GM18498 (cell line): ENCODE results near the gene HLF.

Source experiments
- ATAC-seq: cut with Tn5 transposase; IDR thresholded peaks from one replicate; pipeline ENCODE4 v1.9.1; 2021; ENCODE audit warnings: mild to moderate bottlenecking, moderate library complexity; ENCODE audit not compliant: unreplicated experiment

Gene HLF

DNA sequence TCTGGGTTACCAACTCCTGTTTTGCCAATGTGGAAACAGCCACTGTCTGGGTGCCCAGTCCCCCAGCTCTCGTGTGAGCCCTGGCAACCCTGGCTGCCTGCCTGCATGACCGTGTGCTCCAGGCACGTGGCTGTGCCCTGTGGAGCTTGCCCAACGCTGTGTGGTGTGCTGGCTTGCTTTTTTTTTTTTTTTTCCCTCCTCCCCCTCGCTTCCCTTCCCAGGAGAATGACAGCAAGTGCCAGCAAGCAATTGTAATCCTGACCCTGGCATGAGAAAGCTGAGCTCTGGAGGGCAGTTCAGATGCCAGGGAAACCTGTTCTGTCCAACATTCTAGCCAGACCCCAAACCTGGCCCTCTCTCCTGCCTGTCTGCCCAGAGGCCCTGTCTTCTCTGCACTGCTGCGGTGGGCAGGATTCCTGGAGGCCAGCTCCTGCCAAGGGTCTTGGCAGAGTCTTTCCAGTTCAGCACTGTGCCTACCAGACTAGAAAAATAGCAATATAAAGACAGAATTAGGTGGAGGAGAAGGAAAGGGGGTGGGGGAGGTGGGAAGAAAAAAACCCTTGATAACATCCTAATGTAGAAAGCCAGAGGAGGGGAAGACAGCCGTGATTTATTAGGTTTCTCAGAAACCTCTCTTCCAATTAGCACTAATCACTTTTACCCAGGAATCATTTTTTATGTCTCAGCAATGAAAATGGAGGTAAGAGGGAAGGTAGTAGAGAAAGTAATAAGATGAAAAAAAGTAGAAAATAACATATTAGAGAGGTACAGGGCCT, 9.0 kb downstream of the HLF start:
- no peak for ATAC-seq

DNA sequence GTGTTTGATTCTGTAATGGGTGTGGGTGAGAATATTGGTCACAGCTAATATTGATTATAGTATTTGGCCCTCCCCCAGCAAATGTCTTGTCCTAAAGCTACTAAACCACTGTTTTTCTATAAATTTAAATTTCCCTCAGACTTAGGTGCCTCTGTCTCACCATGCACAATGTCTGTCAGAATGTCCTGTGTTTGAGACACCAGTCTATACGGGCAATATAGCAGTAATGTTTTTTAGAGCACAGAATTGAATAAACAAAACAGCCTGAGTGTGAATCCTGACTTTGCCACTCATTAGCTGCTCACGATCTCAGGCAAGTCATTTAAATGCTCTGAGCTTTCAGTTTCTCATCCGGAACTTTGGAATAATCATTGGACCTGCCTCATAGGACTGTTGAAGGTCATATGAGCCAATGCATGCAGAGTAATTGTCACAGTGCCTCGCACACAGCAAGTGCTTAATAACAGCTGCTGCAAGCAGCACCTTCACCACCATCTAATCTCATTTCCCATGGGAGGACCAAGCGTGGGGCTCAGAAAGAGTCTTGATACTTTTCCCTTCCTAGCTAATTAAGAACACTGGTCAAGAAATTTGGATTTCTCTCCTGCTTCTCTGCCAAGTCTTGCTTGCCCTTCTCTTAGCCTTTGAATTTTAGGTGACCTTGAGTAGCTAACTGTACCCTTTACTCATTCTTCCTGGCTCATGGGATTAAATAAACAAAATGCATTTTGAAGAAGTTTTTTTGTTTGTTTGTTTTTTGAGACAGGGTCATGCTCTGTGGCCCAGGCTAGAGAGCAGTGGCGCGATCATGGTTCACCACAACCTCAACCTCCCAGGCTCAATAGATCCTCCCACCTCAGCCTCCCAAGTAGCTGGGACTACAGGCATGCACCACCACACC, 9.8 kb downstream of the HLF start:
- no peak for ATAC-seq

DNA sequence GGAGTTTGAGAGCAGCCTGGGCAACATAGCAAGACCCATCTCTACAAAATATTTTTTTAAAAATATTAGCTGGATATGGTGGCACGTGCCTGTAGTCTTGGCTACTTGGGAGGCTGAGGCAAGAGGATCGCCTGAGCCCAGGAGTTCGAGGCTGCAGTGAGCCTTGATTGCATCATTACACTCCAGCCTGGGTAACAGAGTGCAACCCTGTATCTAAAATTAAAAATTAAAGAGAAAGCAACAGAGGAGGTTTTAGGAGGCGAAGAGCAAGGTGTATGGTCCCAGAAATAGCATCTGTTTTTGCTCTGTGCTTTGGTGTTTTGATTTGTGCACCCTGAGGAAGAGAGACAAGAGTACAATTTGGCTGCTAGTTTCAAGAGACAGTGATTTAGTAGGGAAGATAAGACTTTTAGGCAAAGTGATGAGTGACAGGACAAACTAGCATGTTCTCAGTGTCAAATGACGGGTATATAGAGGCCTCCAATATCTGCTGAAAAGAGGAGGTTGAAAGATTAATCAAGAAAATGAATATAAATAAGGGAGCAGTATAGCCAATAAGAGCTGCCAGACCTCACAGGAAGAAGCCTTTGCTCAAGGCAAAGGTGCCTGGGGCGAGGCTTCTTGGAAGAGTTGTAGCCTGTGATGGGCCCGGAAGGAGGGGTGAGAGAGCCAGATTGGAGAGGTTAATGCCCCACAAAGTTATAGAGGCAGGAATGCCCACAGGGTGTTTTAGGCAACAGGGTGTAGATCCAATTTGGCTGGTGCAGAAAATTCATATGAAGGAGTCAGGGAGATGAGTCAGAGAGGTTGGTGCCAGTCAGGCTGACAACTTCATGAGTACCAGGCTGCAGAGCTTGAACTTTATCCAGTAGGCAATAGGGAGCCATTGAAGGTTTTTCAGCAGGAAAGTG, 11.4 kb downstream of the HLF start:
- ATAC-seq = no peak

DNA sequence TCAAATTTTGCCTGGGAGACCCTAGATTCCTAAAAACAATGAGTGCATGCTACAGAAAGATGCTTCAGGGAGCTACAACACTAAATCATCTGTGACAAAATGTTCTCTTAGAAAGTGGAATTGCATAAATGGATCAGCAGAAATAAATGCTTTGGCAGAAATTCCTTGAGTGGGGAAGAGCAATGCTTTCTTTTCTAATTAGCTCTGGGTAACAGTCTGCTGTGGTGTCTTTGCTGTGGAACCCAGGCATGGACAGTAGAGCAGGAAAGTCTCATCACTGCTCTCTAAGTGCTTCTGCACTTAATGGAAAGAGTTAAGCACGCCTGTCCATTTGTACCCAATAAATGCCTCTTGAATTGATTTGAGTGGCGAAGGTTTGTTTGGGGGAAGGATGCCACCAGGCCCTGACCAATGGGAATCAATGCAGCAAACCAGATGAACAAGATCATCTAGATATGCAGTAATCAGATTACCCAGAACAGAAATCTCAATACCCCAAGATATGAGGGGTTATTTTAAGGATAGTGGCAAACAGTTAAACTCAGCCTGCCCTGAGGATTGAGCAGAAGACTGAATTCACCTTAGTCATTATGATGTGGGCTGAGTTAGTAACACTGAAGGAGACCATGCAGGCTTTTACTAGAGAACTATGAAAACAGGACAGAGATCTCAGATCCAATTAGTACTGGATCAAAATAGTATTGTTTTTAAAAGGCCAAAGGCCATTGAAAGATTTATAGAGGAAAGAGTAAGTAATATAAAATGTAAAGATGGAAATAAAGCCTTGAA, 13.6 kb downstream of the HLF start:
- no peak for ATAC-seq

DNA sequence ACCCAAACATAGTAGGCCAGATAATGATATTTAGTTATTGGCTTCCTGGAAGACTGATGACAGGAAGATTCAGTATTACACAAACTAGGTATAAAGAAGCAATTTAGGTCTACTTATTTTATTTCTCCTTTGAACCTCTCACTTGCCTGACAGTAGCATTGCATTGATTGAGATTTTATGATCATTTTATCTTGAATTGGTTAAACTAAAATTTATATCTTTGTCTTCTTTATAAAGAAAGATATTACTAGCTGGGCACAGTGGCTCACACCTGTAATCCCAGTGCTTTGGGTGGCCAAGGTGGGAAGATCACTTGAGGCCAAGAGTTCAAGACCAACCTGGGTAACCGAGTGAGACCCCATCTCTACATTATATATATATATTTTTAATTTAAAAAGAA, 14.4 kb downstream of the HLF start:
- ATAC-seq = no peak

DNA sequence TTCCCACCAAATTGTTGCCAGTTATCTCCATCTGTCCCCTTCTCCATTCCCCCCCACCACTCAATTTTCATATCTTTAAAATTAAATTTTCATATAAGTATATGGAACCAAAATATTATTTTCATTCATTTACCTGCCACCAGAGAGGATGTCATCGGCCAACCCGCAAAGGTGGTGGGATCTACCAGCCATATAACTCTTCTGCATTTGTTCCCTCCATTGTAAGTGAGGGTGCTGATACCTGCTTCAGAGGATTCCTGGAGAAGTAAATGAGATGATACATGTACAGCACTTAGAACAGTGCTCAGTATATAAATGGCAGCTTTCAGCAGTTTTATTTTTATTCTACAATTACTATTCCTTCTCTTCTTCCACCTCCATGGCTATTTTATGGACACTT, 15.0 kb downstream of the HLF start:
- no peak for ATAC-seq

DNA sequence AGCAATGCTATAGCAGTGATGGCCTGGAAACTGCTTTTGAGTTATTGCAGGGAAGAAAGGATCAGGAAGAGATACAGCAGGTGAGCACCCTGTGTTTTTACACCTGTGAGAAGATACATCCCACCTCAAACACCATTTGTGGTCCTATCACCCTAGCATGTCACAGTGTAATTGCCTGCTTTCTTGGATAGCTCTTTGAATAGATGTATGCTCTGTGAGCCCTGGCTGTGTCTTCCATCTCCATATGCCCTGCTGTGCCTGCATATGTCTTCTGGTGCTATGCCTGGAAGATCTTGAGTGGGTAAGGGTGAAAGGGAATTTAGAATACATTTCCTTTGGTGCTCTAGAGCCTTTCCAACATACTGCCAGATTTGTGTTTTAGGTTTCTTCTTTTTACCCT, 15.5 kb downstream of the HLF start:
- ATAC-seq = no peak

DNA sequence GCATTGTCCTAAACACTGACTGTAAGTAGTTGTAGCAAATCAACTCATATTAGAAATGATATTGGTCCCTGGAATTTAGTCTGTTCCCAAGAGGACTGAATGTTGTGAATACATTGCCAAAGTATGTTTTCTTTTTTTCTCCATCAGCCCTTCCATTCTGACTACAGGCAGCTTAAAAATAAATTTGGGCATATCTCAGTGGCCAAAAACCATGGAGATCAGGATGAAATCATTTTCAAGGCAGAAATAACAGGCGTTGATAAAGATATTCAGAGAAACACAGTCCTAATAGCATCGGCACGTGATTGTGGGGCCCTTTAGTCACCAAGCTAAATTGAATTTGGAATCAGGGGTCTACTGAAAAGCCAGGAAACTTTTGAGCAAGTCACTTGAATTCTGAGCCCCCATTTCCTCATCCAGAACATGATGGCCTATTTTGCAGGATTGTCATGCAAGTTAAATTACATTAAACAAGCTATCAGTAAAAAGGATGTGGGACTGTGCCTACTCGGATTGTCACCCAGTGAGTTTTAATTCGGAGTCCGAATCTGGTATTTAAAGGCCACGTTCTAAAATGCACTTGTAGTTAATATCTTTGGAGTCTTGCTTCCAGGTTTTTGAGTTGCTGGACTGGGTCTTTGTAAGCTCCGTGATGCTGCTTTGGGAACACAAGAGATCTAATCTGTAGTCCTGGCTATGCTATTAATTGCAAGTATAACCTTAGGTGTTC, 17.1 kb downstream of the HLF start:
- ATAC-seq = no peak

DNA sequence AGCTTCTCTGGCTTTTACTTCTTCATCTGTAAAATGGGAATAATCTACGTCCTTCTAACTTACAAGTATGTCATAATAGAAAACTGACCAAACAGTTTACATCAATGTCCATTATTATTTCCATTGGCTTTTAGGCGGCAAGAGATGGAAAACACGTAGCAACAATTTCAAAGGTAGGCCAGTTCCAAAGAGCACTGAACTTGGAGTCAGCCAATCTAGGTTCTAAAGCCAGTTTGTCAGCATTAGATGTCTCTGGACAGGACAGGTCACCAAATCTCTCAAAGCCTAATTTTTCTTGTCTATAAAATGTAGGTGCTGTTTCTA, 17.6 kb downstream of the HLF start:
- ATAC-seq = no peak

DNA sequence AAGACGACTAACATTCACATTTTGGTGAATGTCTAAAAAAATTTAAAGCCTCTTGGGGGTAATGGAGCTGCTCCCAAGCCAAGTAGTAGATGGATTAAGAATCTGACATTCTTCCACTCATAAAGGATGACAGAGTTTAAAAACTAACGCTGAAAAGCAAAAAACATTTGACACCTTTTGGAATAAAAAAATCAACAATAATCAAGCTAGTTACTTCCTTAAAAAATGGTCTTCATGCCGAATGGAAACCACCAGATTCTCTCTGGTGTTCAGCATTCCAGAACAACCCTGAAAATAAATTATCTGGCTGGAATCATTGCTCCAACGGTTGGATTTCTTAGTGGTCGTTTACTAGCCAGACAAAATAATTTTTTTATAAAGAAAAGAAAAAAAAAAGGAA, 18.0 kb downstream of the HLF start:
- no peak for ATAC-seq

DNA sequence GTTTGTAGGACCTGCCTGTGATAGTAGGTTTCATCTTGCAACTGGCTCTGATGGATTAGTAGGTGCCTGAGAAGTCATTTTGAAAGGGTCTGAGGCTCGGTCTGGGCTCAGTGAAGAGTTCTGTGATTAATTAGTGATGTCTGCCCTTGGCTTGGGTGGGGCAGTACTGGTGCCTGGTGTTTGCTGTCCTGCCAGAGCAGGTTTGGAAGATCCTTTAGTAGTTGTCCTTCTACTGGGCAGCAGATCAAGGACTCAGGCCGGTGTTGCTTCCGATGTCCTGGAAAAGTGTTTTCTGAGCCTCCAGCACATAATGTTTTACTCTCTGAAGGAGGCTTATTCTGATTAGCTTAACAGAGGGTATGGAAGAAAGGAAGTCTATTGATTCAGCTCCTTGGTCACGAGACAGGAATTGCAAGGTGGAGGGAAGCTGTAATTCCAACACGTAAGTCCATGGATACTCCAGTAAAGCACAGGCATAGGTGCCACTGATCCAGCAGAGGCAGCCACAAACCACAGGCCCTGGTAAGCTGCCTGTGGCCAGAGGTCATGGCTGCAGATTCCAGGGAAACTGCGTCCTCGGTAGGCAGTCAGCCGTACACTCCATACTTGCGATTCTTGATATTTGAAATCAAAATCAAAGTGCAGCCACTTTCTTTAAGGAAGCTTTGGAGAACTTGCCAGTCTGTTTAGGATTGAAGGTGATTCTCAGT, 18.7 kb downstream of the HLF start:
- ATAC-seq = no peak

DNA sequence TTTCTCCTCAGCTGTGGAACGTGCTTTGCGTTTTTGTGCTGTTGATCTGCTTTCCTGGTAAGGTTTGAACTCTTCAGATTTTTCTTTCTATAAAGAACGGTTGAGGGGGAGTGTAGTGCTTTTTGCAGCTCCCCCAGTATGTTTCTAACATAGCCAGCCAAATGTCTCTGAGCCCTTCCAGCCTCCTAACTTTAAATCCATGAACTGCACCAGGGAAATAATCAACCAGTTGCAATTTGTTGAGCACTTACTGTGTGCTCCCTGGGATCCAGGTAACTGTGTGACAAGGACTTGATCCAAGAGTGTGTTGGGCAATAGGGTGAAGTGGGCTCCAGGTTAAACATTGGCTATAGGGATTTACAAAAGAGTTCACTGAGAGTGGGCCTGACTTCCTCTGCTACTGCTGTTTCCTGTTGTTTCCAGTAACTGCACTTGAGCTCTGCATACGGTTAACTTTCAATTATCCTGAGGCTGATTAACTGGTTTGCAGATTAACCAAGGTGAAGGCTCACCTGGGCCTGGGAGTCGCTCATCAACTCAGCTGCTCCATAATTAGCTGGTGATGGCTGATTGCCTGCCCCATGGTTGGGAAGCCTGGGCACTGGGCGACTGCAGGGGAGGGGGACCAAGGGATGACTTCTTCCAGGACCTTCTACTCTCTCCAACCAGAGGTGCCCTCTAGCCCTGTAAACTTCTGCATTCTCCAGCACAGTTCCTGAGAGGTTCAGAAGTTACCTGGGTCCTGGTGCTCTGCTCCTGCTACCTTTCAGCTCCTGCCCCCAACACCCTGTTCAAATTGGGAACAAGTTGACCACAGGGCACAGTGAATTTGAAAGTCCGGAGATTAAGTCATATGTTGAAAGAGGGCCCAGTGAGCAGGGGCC, 19.5 kb downstream of the HLF start:
- ATAC-seq = no peak

DNA sequence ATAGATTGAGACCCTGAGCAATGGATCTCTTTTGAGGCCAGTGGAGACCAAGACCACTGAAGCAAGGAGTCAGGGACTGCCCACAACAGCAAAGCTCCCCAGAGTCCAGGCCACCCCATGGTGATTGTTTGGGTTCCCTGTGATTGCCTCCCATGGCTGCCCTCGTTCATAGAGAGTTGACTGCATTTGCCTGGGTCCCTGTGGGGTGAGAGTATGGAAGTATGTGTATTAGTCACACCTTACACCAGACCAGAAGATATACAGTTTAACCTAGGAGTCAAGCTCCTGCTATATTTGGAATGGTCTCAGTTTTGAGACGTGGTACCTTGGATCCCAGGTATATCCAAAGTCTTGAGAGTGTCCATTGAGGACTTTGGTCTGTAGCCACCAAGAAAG, 20.2 kb downstream of the HLF start:
- no peak for ATAC-seq

DNA sequence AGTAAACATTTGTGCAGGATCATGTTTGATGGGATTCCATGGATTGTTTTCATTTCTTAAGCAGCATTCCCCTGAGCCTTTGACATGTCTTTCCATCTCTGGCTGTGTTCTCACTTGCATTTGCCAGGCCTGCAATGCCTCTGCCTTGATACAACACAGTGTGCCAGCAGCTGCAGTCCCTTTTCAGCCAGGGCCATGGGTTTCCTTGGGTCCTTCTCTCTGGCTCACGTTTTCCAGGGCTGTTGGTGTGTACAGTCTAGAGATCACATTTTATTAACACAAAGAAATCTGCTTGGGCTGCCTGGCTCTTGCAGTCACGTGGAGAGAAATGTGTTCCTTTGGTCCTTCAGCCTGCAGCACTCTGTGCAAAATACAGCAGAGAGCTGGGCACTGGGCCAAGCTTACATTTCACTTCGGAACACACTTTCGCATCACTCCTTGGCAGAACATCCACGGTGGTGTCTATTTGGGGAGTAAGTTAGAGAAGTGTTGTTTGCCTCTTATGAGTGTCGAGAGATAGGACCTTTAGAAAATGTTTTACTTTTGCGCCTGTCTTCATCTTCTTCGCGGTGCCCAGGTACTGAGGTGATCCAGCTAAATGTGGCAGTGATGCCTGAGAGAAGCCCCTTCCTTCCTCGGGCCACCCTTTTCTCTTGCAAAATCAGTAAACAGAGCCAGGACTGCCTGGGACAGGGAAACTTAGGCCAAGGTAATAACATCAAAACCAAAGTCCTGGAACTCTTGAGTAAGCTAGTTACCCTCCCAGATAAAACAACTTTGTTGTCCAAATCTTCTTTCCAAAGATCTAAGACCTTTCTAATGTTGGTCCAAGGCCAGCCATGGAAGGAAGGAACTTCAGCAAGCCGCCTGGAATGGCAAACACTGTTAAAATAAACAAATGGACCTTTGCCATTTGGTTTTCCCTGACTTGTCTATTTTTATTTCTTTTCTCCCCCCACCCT, 20.9 kb downstream of the HLF start:
- no peak for ATAC-seq

DNA sequence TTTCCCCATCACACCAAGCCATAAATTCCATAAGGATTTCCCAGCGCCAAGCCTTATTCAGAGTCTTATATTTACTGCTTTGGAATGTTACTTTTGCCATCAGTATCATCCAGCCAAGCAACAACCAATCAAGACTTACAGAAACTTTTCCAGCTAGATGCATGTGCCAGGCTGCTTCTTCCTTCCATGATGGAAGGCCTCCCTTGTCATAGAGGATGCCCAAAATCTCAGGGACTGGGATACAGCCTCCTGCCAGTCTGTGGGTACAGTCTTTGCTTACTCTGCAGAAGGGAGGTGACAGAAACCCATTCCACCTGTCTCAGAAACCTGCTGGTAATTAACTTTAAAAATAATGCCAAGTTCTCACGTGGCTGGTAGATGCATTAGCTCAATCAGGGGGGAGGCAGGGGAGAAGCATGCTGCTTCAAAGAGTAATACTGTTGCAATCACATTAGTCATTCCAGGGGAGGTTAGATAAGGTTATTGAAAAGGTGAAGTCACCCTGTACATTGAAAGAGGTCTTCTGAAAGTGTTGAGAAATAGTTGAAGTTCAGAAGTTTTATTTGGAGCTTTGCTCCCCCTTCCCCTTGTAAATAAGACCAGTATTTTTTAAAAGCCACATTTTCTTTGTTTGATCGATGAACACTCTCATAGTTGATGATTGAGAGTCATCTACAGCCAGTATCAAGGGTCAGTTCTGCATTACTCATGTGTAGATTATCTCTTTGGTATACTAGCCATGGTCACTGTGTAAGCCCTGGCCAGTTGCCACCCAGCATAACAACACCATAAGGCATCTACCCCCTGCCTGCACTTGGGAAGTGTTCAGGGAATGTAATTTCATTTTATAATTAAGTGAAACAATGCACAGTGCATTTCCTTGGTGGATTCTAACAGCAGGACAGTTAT, 22.2 kb downstream of the HLF start:
- ATAC-seq = no peak
